Esophagus squamous epithelium (tissue), 5 donors: ENCODE data around the gene SMYD3. TPM values are rescaled to one million over a fixed set of nuclear protein-coding genes. Genes with fewer than 3 reads are reported as not detected.

ENCODE experiments used
- DNase-seq: peaks from one replicate; lab custom pipeline; 2025; lab: John Stamatoyannopoulos, UW
- H3K27ac ChIP-seq, 4 donors: fragments of 200-600 bp; sonication (generic); one replicate each; pipeline ENCODE4 v1.5.1; 2016 to 2019; ENCODE audit warnings: mild to moderate bottlenecking in 1 of 4
- H3K27me3 ChIP-seq, 4 donors: fragments of 200-600 bp; sonication (generic); 1 replicate in 3 of 4; 2 replicates in 1 of 4; pipeline versions ENCODE4 v1.5.1 to v1.6.0; 2017 to 2021; ENCODE audit warnings: antibody characterized with exemption in 1 of 4
- H3K36me3 ChIP-seq, 3 donors: fragments of 200-600 bp; sonication (generic); one replicate each; pipeline ENCODE4 v1.5.1; 2016 to 2019
- H3K4me1 ChIP-seq, 3 donors: fragments of 200-600 bp; sonication (generic); one replicate each; pipeline ENCODE4 v1.5.1; 2017 to 2019
- H3K4me3 ChIP-seq, 4 donors: fragments of 200-600 bp; sonication (generic); 1 replicate in 3 of 4; 2 replicates in 1 of 4; pipeline ENCODE4 v1.5.1; 2016 to 2019; ENCODE audit warnings: mild to moderate bottlenecking in 2 of 4, moderate library complexity in 1 of 4
- H3K9me3 ChIP-seq, 3 donors: fragments of 200-600 bp; sonication (generic); one replicate each; pipeline ENCODE4 v1.5.1; 2016 to 2019
- CTCF ChIP-seq, 6 experiments: fragments of 450-650 bp in 4 of 6; fragments of 200-600 bp in 2 of 6; sonication (generic) in 2 of 6; IDR thresholded peaks; one replicate each; pipeline ENCODE4 v1.5.1; 2016 to 2019; ENCODE audit warnings: antibody characterized with exemption in 6 of 6, mild to moderate bottlenecking in 4 of 6, moderate library complexity in 4 of 6
- POLR2A ChIP-seq, 4 donors: fragments of 450-650 bp; IDR thresholded peaks; one replicate each; pipeline ENCODE4 v1.6.1; 2017; ENCODE audit warnings: antibody characterized with exemption in 4 of 4, mild to moderate bottlenecking in 4 of 4, moderate library complexity in 3 of 4
- WGBS, 2 donors: methylation state at CpG; one replicate each; pipeline ENCODE4 v1.1.5; 2018; 5-methylcytosine and 5-hydroxymethylcytosine counted together
- intact Hi-C: fragments of 100-400 bp; cut with DNase I; formaldehyde crosslinking; loops from one replicate; pipeline ENCODE4 v1.15.0; 2022
- total RNA-seq, 4 donors: library from RNA; depleted of rRNA; stranded (reverse); fragments of >200 nt; gene quantifications; one replicate each; pipeline ENCODE4 v1.1.0, GENCODE V29; 2016
- donor health status: DM: yes; HTN: yes; CAD: no.

SMYD3 gene
- total RNA-seq, 4 donors from 2014 or later, result 8.4 to 15.8 (median 11.5) TPM

- 44 to 60% methylated on average over 10 of the region's 10 CpGs for WGBS, 2 donors
- Histone ChIP-seq H3K27me3 (no peaks in the 10 kb centered on the region), H3K4me3 (no peak overlapping the region), H3K27ac (no peak overlapping the region), H3K9me3 (no peaks in the 10 kb centered on the region), H3K4me1 (peaks cover 0 to 12% (median 3%) of the 10 kb centered on the region in 3 donors), H3K36me3 (no peaks in the 10 kb centered on the region)
- intact Hi-C loops, result no loop called here
- no peak for DNase-seq
- TF ChIP-seq POLR2A (IDR thresholded peaks at IDR 0.05), result no peak
- TF ChIP-seq CTCF (IDR thresholded peaks at IDR 0.05), result no peak
Measured at GRCh38 chr1:246142320-246142893, 364.7 kb downstream of the SMYD3 start.

DNA sequence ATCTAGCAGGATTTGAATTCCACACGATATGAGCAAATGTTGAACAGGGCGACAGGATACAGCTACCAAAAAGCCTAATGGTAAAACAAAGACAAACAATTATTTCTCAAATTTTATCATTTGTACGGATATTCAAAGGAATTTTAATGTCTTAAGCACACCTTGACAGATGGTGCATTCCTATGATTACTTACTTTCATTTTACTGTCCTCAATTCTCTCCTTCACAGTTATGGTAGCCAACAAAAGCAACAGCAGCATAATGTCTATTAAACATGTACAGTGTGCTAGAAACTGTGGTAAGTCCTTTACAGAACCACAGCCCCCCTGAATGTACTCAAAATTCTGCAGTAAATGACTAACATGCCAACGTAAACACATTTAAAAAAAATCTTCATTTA lies 365.8 kb downstream of the SMYD3 start:
- no peaks in the 10 kb centered on the region for H3K9me3 ChIP-seq
- no peak overlapping the region for H3K27ac ChIP-seq
- DNase-seq, result no peak
- intact Hi-C loops, result no loop called here
- peaks cover 0 to 12% (median 3%) of the 10 kb centered on the region in 3 donors for H3K4me1 ChIP-seq
- no peak overlapping the region for H3K4me3 ChIP-seq
- no peaks in the 10 kb centered on the region for H3K36me3 ChIP-seq
- no peaks in the 10 kb centered on the region for H3K27me3 ChIP-seq
- 90 to 92% methylated on average over 4 of the region's 4 CpGs for WGBS, 2 donors
- TF ChIP-seq CTCF (IDR thresholded peaks at IDR 0.05) (no peak), POLR2A (IDR thresholded peaks at IDR 0.05) (no peak)

GRCh38 chr1:246139745-246140182 lies 367.3 kb downstream of the SMYD3 start:
- no peak for TF ChIP-seq CTCF (IDR thresholded peaks at IDR 0.05)
- no peak for TF ChIP-seq POLR2A (IDR thresholded peaks at IDR 0.05)

GRCh38 chr1:246138781-246139180 lies 368.3 kb downstream of the SMYD3 start:
- no peak for TF ChIP-seq CTCF (IDR thresholded peaks at IDR 0.05)
- TF ChIP-seq POLR2A (IDR thresholded peaks at IDR 0.05), result no peak
- Histone ChIP-seq H3K4me3 (no peak overlapping the region), H3K9me3 (no peaks in the 10 kb centered on the region), H3K27ac (no peak overlapping the region), H3K36me3 (no peaks in the 10 kb centered on the region), H3K27me3 (no peaks in the 10 kb centered on the region), H3K4me1 (peaks cover 0 to 12% (median 3%) of the 10 kb centered on the region in 3 donors)
- DNase-seq, result no peak
- intact Hi-C loops, result no loop called here
- WGBS, 2 donors, result 50 to 75% methylated on average over 2 of the region's 2 CpGs

More at GRCh38 chr1:246139745-246140182, 367.3 kb downstream of the SMYD3 start:
- H3K4me3 ChIP-seq, result no peak overlapping the region
- 34% methylated on average over 2 of the region's 2 CpGs for WGBS, 2 donors
- H3K27me3 ChIP-seq, result no peaks in the 10 kb centered on the region
- peaks cover 0 to 12% (median 3%) of the 10 kb centered on the region in 3 donors for H3K4me1 ChIP-seq
- DNase-seq, result no peak
- no peaks in the 10 kb centered on the region for H3K36me3 ChIP-seq
- intact Hi-C loops, result no loop called here
- no peaks in the 10 kb centered on the region for H3K9me3 ChIP-seq
- H3K27ac ChIP-seq, result no peak overlapping the region

DNA sequence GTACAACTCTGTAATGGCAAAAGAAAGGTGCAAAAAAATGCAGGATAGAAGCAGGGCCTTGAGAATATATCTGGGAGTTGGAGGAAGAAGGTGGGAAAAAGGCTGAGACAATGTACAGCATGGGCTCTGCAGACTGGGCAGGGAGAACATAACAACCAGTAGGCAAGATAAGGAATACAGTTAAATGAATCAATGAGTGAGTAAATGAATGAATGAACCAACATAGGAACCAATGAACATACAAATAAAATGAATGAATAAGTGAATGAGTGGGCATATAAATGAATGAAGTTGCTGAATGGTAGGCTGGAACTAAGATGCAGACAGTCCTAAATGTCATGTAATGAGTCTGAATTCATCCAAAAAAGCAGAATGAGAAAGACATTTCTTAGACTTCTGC lies 370.6 kb downstream of the SMYD3 start:
- intact Hi-C loops, result no loop called here
- TF ChIP-seq POLR2A (IDR thresholded peaks at IDR 0.05) (no peak), CTCF (IDR thresholded peaks at IDR 0.05) (no peak)
- Histone ChIP-seq H3K27ac (no peak overlapping the region), H3K4me1 (peaks cover 0 to 8% (median 3%) of the 10 kb centered on the region in 3 donors), H3K9me3 (no peaks in the 10 kb centered on the region), H3K4me3 (no peak overlapping the region), H3K36me3 (no peaks in the 10 kb centered on the region), H3K27me3 (no peaks in the 10 kb centered on the region)
- no peak for DNase-seq
